ENCODE measurements around the gene BTLA.

The BTLA gene

GRCh38 chr3:112460519-112461195 lies 38.6 kb downstream of the BTLA start:
- H3K27ac ChIP-seq = no peak overlapping the region
- TF ChIP-seq CTCF (IDR thresholded peaks at IDR 0.05) (no peak), ZFX (IDR thresholded peaks at IDR 0.05; ENCODE audit: borderline replicate concordance) (no peak)

GRCh38 chr3:112459750-112460149 lies 39.5 kb downstream of the BTLA start:
- TF ChIP-seq ZFX (IDR thresholded peaks at IDR 0.05; ENCODE audit: borderline replicate concordance) (no peak), CTCF (IDR thresholded peaks at IDR 0.05) (no peak)
- H3K27ac ChIP-seq = no peak overlapping the region

- TF ChIP-seq ZFX (IDR thresholded peaks at IDR 0.05; ENCODE audit: borderline replicate concordance) (no peak), CTCF (IDR thresholded peaks at IDR 0.05) (no peak)
- H3K27ac ChIP-seq = no peak overlapping the region
These were observed 43.1 kb downstream of the BTLA start for GRCh38 chr3:112456147-112456546.

- TF ChIP-seq ZFX (IDR thresholded peaks at IDR 0.05; ENCODE audit: borderline replicate concordance) (no peak), CTCF (IDR thresholded peaks at IDR 0.05) (no peak)
- no peak overlapping the region for H3K27ac ChIP-seq
These were observed 50.3 kb downstream of the BTLA start for GRCh38 chr3:112448939-112449338.

GRCh38 chr3:112446343-112446742 lies 52.9 kb downstream of the BTLA start:
- TF ChIP-seq ZFX (IDR thresholded peaks at IDR 0.05; ENCODE audit: borderline replicate concordance) (no peak), CTCF (IDR thresholded peaks at IDR 0.05) (no peak)
- no peak overlapping the region for H3K27ac ChIP-seq

GRCh38 chr3:112445839-112446238 lies 53.4 kb downstream of the BTLA start:
- H3K27ac ChIP-seq = no peak overlapping the region
- TF ChIP-seq ZFX (IDR thresholded peaks at IDR 0.05; ENCODE audit: borderline replicate concordance) = no peak
- no peak for TF ChIP-seq CTCF (IDR thresholded peaks at IDR 0.05)

- H3K27ac ChIP-seq = no peak overlapping the region
- peak; percentile 58 for TF ChIP-seq CTCF (IDR thresholded peaks at IDR 0.05)
- no peak for TF ChIP-seq ZFX (IDR thresholded peaks at IDR 0.05; ENCODE audit: borderline replicate concordance)
These were observed 61.9 kb downstream of the BTLA start for GRCh38 chr3:112437146-112438022.
